ENCODE results near the gene DEK.

- TF ChIP-seq CTCF (conservative IDR thresholded peaks at IDR 0.05 in 1 of 2, IDR thresholded peaks at IDR 0.05 in 1 of 2; ENCODE audit: extremely low read depth in 1 of 2, insufficient read depth in 1 of 2, low read depth in 1 of 2, low read length in 2 of 2): no peak
- no peak for TF ChIP-seq EZH2 (IDR thresholded peaks at IDR 0.05; ENCODE audit: borderline replicate concordance, low read length)
Observed at GRCh38 chr6:18185624-18186023, 78.7 kb downstream of the DEK start.
